Right cardiac atrium (tissue), 5 donors: ENCODE measurements around the gene BZW1. TPM values are rescaled to one million over a fixed set of nuclear protein-coding genes. Genes with fewer than 3 reads are reported as not detected.
"Not testable (repeated sequence)": the region's sequence is repeated elsewhere in the genome, so short reads cannot be mapped to it uniquely, and the experiment has no call there.

ENCODE experiments used
- ATAC-seq, 2 donors: fragments of 200-7000 bp; cut with Tn5 transposase; one replicate each; pipeline versions ENCODE4 v1.8.0 to v1.9.1; 2020; ENCODE audit warnings: moderate library complexity in 2 of 2, mild to moderate bottlenecking in 1 of 2
- DNase-seq, 3 donors: peaks; one replicate each; pipeline ENCODE4 v3.0.0-alpha.2; 2020
- H3K27ac ChIP-seq: one replicate; pipeline ENCODE4 v1.5.1; 2013; ENCODE audit warnings: mild to moderate bottlenecking, low read length, control low read depth, moderate library complexity
- H3K27me3 ChIP-seq: one replicate; pipeline ENCODE4 v1.6.1; 2013; ENCODE audit not compliant: control insufficient read depth, insufficient read depth
- H3K4me1 ChIP-seq: one replicate; pipeline ENCODE4 v1.6.1; 2013; ENCODE audit warnings: low read length; ENCODE audit not compliant: control insufficient read depth, insufficient read depth
- H3K4me3 ChIP-seq: one replicate; pipeline ENCODE4 v1.5.1; 2013; ENCODE audit warnings: low read length, control low read depth
- H3K9me3 ChIP-seq: one replicate; pipeline ENCODE4 v1.6.1; 2013; ENCODE audit warnings: low read length; ENCODE audit not compliant: control insufficient read depth
- WGBS: extraction: QIAGEN DNeasy Blood & Tissue Kit; methylation state at CpG from one replicate; pipeline ENCODE4 v1.1.7; 2013; 5-methylcytosine and 5-hydroxymethylcytosine counted together
- intact Hi-C, 4 donors: fragments of 100-400 bp; cut with DNase I; formaldehyde crosslinking; loops; one replicate each; pipeline versions ENCODE4 v1.11.0 to v1.14.0; 2022 to 2023
- polyA plus RNA-seq: library from polyadenylated mRNA; stranded (reverse); fragments of 200-250 nt; gene quantifications from one replicate; pipeline ENCODE4 v1.2.3, GENCODE V29; 2013
- total RNA-seq, 4 donors: library from RNA; stranded (reverse); fragmentation: NEBNext Ultra II Directional; extraction: Animal tissue kit (Norgen Biotek cat#: 25700); gene quantifications; one replicate each; pipeline ENCODE4 v1.2.1, GENCODE V29; 2021
- donor health status: healthy with polysubstance abuse.
- donor health status: DM: no; HTN: yes; CAD: no.
- donor health status: DM: no; HTN: no; CAD: no.
- donor health status: DM: no; HTN: yes; CAD: no; lungs with severe emphysema.
- donor health status: DM: yes; HTN: yes; CAD: no.

Gene BZW1
- total and polyA plus RNA-seq, 5 donors = 32.2 to 173 (median 86.7) TPM

DNA sequence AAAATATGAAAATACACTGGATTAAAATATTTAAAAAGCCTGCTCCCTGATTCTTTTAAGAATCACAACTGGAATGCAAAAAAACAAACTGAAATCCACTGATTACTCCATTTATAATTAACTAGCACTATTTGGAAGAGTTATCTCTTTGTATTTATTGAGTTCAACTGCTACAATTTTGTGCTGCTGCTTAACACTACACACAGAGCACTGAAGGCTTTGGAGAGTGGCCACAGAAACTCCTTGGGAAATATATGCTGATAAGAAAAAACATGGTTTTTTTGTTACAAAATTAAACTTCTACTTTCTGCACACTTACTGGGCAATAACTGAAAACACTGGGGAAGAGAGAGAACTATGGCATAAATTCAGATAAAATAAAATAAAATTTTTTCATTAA is 19.8 kb upstream of the BZW1 start:
- DNase-seq (no peak), ATAC-seq (peak in 1 of 2 donors; percentile 35)
- peaks cover 8% of the 10 kb centered on the region for H3K4me1 ChIP-seq
- no peak overlapping the region for H3K4me3 ChIP-seq
- H3K27ac ChIP-seq = no peak overlapping the region
- no peaks in the 10 kb centered on the region for H3K9me3 ChIP-seq
- no peaks in the 10 kb centered on the region for H3K27me3 ChIP-seq
- intact Hi-C loops = no loop called here

DNA sequence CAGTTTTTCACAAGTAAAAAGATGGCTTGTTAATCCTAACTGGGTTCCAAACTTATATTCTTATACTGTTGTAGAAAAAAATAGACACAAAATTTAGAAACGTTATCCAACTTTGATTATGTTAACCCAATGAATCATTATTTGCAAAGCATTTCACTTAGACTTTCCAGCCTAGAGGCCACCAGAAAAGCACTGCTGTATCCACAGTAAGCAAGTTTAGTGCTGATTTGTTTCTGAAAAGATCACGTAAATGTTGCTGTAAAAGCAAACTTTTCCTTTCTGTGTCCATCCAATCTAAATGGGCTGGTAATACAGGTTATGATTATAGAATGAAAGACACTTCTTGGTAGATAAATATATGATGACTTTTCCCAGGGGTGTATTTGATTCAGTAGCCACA is 17.6 kb upstream of the BZW1 start:
- intact Hi-C loops = no loop called here
- no peak overlapping the region for H3K4me3 ChIP-seq
- no peak overlapping the region for H3K27ac ChIP-seq
- 78% methylated on average over 2 of the region's 2 CpGs for WGBS
- DNase-seq = no peak
- no peaks in the 10 kb centered on the region for H3K9me3 ChIP-seq
- H3K27me3 ChIP-seq = no peaks in the 10 kb centered on the region
- H3K4me1 ChIP-seq = peaks cover 10% of the 10 kb centered on the region
- no peak for ATAC-seq

DNA sequence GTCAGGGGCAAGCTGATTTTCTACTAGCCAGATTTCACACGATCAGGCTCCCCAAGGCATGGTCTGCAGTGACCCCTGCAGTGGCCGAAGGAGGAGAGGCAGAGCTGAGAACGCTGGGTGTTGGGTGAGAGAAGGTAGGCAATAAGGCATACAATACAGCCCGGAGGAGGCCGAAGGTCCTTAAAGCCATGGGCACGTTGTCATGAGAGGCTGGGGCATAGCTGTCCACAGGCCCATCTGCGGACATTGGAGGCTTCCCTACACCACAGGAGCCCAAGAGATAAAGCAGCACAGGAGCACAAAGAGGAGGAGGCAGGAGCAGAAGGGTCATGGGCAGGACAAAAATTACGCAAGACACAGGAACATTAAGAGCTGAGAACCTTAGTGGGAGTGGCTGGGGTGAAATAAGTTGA is 16.7 kb upstream of the BZW1 start:
- intact Hi-C loops = no loop called here

DNA sequence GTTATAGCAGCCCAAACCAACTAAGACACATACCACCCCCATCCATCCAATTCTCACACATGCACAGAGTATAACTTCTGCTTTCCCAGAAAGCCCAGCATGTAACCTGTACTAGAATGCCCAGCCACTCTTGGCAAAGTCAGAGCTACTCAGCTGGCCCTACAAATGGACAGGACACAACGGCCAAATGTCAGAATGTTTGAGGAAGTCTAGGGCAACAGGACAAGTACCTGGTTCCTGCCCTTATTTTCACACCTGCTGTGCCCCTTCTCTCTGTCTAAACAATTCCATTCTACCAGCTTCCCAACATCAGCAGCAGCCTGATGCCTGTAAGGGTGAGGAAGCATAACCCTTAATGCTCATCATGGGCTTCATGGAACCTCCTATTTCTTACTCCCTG is 15.1 kb upstream of the BZW1 start:
- peak overlapping the region; percentile 23 for H3K27ac ChIP-seq
- DNase-seq = no peak
- H3K9me3 ChIP-seq = no peaks in the 10 kb centered on the region
- H3K4me1 ChIP-seq = peaks cover 8% of the 10 kb centered on the region
- intact Hi-C loops = no loop called here
- no peaks in the 10 kb centered on the region for H3K27me3 ChIP-seq
- peak; percentile 8 to 11 for ATAC-seq
- 45% methylated on average over 1 of the region's 1 CpG for WGBS
- no peak overlapping the region for H3K4me3 ChIP-seq

More for the DNA sequence above, 16.7 kb upstream of the BZW1 start:
- peaks cover 10% of the 10 kb centered on the region for H3K4me1 ChIP-seq
- no peaks in the 10 kb centered on the region for H3K27me3 ChIP-seq
- ATAC-seq (peak; percentile 83 to 91), DNase-seq (peak; percentile 25 to 75 (median 47))
- WGBS = 58% methylated on average over 8 of the region's 8 CpGs
- peak overlapping the region; percentile 25 for H3K27ac ChIP-seq
- H3K9me3 ChIP-seq = no peaks in the 10 kb centered on the region
- no peak overlapping the region for H3K4me3 ChIP-seq

DNA sequence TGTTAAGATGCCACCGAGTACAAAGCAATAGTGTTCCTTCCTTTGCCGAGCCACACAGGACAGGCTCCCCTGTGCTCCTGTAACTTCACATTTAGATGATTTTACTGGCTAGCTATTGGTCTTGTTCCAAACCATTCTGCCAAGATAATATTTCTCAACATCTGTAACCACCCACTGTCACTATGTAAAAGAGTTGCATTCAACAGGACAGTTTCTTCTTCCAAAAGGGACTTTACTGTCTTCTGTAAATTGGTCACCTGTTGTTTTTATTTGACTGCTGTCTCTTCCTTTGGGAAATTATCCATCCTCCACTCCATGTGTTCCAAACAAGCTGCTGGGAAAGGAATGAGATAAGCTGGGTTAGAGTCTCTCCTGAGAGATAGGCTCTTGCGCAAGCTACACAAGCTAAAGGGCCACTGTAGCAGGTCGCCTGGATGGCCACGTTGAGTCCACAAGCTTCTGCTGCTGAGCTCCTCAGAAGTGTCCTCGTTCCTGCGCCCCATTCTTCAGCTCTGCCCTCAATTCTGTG is 14.4 kb upstream of the BZW1 start:
- Histone ChIP-seq H3K27ac (peak overlapping the region; percentile 53), H3K4me1 (peaks cover 8% of the 10 kb centered on the region), H3K27me3 (no peaks in the 10 kb centered on the region), H3K4me3 (no peak overlapping the region), H3K9me3 (no peaks in the 10 kb centered on the region)
- WGBS = 58% methylated on average over 7 of the region's 7 CpGs
- intact Hi-C loops = no loop called here
- ATAC-seq = peak; percentile 79 to 88
- peak; percentile 51 to 76 (median 64) for DNase-seq

DNA sequence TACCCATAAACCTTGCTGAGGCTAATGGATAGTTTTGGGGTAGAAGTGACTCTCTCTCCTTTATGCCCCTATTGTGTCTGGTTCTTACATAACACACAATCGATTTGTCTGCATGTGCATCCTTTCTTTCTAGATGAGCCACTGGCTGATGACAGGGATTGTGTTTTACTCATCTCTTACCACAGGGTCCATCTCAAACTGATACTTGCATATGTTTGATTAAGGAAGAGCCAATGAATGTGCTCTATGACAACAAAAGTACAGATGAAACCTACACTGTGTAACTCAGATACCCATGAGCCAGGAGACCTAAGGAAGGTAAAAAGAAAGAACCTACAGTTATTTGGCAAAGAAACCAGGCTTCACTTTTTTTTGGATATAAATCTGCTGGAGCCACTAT is 13.2 kb upstream of the BZW1 start:
- WGBS = 88% methylated on average over 1 of the region's 1 CpG
- DNase-seq (no peak), ATAC-seq (no peak)
- Histone ChIP-seq H3K4me1 (peaks cover 8% of the 10 kb centered on the region), H3K9me3 (no peaks in the 10 kb centered on the region), H3K4me3 (no peak overlapping the region), H3K27me3 (no peaks in the 10 kb centered on the region), H3K27ac (no peak overlapping the region)
- intact Hi-C loops = no loop called here

DNA sequence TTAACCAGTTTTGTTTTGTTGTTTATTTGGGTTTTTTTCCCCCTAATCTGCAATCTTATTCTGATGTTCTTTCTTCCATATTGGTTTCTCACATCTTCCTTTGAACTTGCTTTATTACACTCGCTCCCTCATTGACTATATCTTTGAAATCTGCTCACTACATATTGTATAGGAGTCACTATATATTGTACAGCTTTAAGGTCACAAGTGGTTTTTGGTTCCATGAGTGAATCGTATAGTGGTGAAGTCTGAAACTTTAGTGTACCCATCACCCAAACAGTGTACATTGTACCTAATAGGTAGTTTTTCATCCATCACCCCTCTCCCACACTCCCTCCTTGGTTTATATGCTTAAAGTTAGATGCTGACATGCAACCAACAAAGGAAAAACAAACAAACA is 11.3 kb upstream of the BZW1 start:
- Histone ChIP-seq H3K27me3 (no peaks in the 10 kb centered on the region), H3K4me3 (no peak overlapping the region), H3K9me3 (no peaks in the 10 kb centered on the region), H3K27ac (no peak overlapping the region), H3K4me1 (peaks cover 5% of the 10 kb centered on the region)
- intact Hi-C loops = no loop called here
- DNase-seq (no peak), ATAC-seq (no peak)
- WGBS = 90% methylated on average over 2 of the region's 2 CpGs

DNA sequence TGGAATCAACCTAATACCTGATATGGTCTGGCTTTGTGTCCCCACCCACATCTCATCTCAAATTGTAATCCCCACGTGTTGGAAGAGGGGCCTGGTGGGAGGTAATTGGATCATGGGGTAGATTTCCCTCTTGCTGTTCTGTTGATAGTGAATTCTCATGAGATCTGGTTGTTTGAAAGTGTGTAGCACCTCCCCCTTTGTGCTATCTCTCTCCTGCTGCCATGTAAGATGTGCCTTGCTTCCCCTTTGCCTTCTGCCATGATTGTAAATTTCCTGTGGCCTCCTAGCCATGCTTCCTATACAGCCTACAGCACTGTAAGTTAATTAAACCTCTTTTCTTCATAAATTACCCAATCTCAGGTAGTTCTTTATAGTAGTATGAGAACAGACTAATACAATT is 10.3 kb upstream of the BZW1 start:
- H3K4me1 ChIP-seq, H3K27me3 ChIP-seq, H3K4me3 ChIP-seq, DNase-seq, H3K27ac ChIP-seq, intact Hi-C loops, ATAC-seq, H3K9me3 ChIP-seq: not testable (repeated sequence)
- no CpG with 5 or more reads among the region's 1 CpG for WGBS

DNA sequence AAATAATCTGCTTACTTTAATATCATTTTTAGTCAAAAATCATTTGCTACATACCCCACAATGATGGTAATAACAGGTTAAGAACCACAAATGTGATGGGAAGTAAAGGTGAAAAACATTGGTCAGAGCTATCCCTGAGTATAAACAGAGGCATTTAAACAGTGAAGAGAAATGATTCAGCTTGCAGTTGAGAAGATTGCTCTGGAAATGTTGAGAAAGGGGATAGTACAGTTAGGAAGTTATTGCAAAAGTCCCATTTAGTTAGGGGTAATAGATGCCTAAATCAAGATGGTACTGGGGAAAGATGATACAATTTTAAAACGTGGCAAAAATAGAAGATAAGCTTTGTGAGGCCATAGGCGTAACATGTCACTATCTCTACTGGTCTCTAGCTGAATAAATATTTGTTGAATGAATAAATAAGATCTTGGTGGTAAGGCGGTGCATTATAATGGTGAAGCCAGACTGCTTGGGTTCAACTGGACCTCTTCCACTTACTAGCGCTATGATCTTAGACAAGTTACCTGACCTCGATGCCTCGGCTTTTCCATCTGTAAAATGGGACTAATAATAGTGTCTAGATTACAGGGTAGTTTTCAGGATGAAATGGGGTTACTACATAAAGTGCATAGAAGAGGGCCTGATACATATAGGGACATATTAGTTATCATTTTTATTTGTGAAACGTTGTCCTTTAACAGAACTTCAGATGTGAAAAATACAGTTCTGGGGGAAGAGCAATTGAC is 2.0 kb upstream of the BZW1 start:
- WGBS = 81% methylated on average over 7 of the region's 7 CpGs
- H3K4me1 ChIP-seq = peaks cover 3% of the 10 kb centered on the region
- DNase-seq (no peak), ATAC-seq (no peak)
- intact Hi-C loops = loop anchor here in 2 of 4 donors (5.0 kb wide), 2 partner anchors 53 to 97 kb away; partner anchors contain the start of gene CLK1 (in 1 of the 2)
- H3K4me3 ChIP-seq = no peak overlapping the region
- H3K9me3 ChIP-seq = no peaks in the 10 kb centered on the region
- peak overlapping the region; percentile 70 for H3K27ac ChIP-seq
- no peaks in the 10 kb centered on the region for H3K27me3 ChIP-seq

DNA sequence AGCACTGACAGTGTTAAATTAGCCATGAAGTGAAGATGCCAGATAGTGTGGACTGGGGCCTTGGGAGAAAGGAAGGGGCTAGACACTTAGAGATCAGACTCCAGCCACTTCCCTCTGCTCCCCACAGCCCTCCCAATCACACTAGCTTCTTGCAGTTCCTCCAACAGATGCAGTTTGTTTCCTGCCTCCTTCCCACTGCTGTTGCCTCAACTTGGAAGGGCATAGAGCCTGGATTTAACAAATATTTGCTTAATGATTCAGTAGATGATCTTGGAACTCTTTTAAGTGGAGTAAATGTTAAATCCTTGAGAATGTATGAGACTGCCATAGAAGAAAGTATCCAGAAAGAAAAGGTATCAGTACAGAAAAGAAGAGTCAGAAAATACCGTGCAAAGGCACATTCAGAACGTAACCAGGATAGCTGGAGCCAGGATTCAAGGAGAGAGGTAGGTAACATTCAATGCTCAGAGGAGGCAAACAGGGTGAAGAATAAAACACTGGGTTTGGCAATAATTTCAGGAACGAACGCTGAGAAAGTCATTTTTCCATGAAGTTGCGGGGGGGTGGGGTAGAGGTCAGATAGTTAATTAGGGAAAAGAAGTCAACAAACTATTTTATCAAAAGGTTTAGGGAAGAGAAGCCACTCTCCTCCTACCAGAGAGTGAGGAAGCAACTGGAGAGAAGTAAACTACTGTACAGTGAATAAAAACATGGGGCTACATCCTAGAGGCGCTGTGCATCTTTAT is 1.3 kb upstream of the BZW1 start:
- Histone ChIP-seq H3K27ac (peak overlapping the region; percentile 98), H3K9me3 (no peaks in the 10 kb centered on the region), H3K4me1 (peaks cover 3% of the 10 kb centered on the region), H3K27me3 (no peaks in the 10 kb centered on the region), H3K4me3 (peak overlapping the region; percentile 89)
- DNase-seq (peak in 1 of 3 donors; percentile 52), ATAC-seq (peak; percentile 9 to 34)
- intact Hi-C loops = loop anchor here in 2 of 4 donors (5.0 kb wide), 2 partner anchors 52 to 98 kb away; partner anchors contain the start of gene CLK1 (in 1 of the 2)
- WGBS = 25% methylated on average over 6 of the region's 6 CpGs

DNA sequence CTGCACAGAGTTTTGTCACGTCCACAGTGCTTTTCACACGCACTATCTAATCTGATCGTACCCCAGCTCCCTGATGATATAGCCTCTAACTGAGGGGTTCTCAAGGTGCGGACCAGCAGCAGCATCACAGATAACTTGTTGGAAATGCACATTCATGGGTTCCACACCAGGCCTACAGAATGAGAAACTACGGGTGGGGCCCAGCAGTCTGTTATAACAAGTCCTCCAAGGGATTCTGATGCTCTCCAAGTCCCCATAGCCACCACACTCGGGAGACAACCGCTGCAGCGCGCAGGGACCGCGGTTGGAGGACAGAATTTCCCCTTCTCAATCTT is 745 bp upstream of the BZW1 start:
- H3K27ac ChIP-seq = peak overlapping the region; percentile 98
- intact Hi-C loops = loop anchor here in 3 of 4 donors (1.0 to 5.0 kb wide), 3 partner anchors 51 to 99 kb away; partner anchors contain the start of gene CLK1 (in 1 of the 3)
- no peak for DNase-seq
- no peak for ATAC-seq
- peaks cover 3% of the 10 kb centered on the region for H3K4me1 ChIP-seq
- no peaks in the 10 kb centered on the region for H3K9me3 ChIP-seq
- no peaks in the 10 kb centered on the region for H3K27me3 ChIP-seq
- WGBS = 4% methylated on average over 11 of the region's 11 CpGs
- peak overlapping the region; percentile 89 for H3K4me3 ChIP-seq
